GM12878 (cell line): ENCODE data around the gene LRFN2. TPM values are rescaled to one million over a fixed set of nuclear protein-coding genes. Genes with fewer than 3 reads are reported as not detected.

Experiments used
- ATAC-seq: fragments of 200-7000 bp; cut with Tn5 transposase; 3 replicates; pipeline ENCODE4 v1.9.1; 2020; ENCODE audit warnings: mild to moderate bottlenecking, moderate library complexity
- BruUV-seq: library from RNA; stranded (reverse); fragments of 400-500 nt; replicated peaks from 2 replicates; lab custom pipeline; 2021; lab: Mats Ljungman, UMichigan
- CTCF ChIA-PET: fragments of 300-600 bp; sonication (Branson Sonifier 250); formaldehyde crosslinking; extraction: SDS; loops from one replicate; lab custom pipeline; 2021; ENCODE audit warnings: inconsistent platforms; lab: Yijun Ruan, JAX
- POLR2A ChIA-PET: fragments of 350-600 bp; formaldehyde crosslinking; extraction: SDS; loops from one replicate; lab custom pipeline; 2021; ENCODE audit warnings: inconsistent platforms; lab: Charles Lee
- RAD21 ChIA-PET: fragments of 300-600 bp; sonication (Branson Sonifier 250); formaldehyde crosslinking; loops from one replicate; lab custom pipeline; 2023; ENCODE audit warnings: antibody characterized with exemption; ENCODE audit not compliant: unreplicated experiment; lab: Charles Lee
- SMC1A ChIA-PET: fragments of 300-600 bp; sonication (Branson Sonifier 250); formaldehyde crosslinking; loops from one replicate; lab custom pipeline; 2023; ENCODE audit not compliant: unreplicated experiment, uncharacterized antibody; lab: Charles Lee
- DNase-seq: peaks from one replicate; pipeline ENCODE4 v3.0.0-alpha.2; 2011; ENCODE audit warnings: low read depth, low spot score
- FAIRE-seq: peaks from 3 replicates; lab custom pipeline; 2011; peaks lifted over from hg19 to GRCh38; lab: Jason Lieb, UNC
- H2AFZ ChIP-seq: 2 replicates; pipeline ENCODE4 v1.6.0; 2011; ENCODE audit warnings: low read depth, low read length, control low read depth; ENCODE audit not compliant: control insufficient read depth
- H3K27ac ChIP-seq: 2 replicates; pipeline ENCODE4 v1.5.1; 2011; ENCODE audit warnings: control low read depth; ENCODE audit not compliant: control insufficient read depth, insufficient read depth
- H3K27me3 ChIP-seq, 2 experiments: replicated peaks in 1 of 2; 2 replicates each; pipeline versions ENCODE4 v1.6.0 to v1.6.1; 2011; ENCODE audit warnings: low read length in 1 of 2; ENCODE audit not compliant: control insufficient read depth in 2 of 2, insufficient read depth in 2 of 2
- H3K36me3 ChIP-seq, 2 experiments: 2 replicates each; pipeline ENCODE4 v1.5.1; 2011; ENCODE audit warnings: low read length in 1 of 2; ENCODE audit not compliant: control insufficient read depth in 2 of 2, insufficient read depth in 2 of 2
- H3K4me1 ChIP-seq: 2 replicates; pipeline ENCODE4 v1.6.1; 2011; ENCODE audit warnings: mild to moderate bottlenecking, low read length, moderate library complexity, mixed read lengths; ENCODE audit not compliant: control insufficient read depth, insufficient read depth
- H3K4me2 ChIP-seq: 2 replicates; pipeline ENCODE4 v1.6.0; 2011; ENCODE audit warnings: control low read depth; ENCODE audit not compliant: control insufficient read depth, insufficient read depth
- H3K4me3 ChIP-seq: fragments of 200-600 bp; sonication (generic); 2 replicates; pipeline ENCODE4 v1.5.1; 2016
- H3K79me2 ChIP-seq: 2 replicates; pipeline ENCODE4 v1.6.0; 2011; ENCODE audit warnings: low read length; ENCODE audit not compliant: control insufficient read depth, insufficient read depth
- H3K9ac ChIP-seq: 2 replicates; pipeline ENCODE4 v1.8.0; 2011; ENCODE audit warnings: low read length, control low read depth, mixed read lengths; ENCODE audit not compliant: control insufficient read depth, insufficient read depth
- H3K9me3 ChIP-seq: replicated peaks from 3 replicates; pipeline ENCODE4 v1.5.1; 2011; ENCODE audit warnings: mild to moderate bottlenecking, low read length; ENCODE audit not compliant: control insufficient read depth, insufficient read depth
- H4K20me1 ChIP-seq: 2 replicates; pipeline ENCODE4 v1.6.0; 2011; ENCODE audit not compliant: control insufficient read depth, insufficient read depth
- BCLAF1 ChIP-seq: fragments of 450-650 bp; IDR thresholded peaks from 2 replicates; pipeline ENCODE4 v1.6.1; 2017; ENCODE audit warnings: antibody characterized with exemption, mild to moderate bottlenecking, moderate library complexity
- BMI1 ChIP-seq: fragments of 450-650 bp; IDR thresholded peaks from 2 replicates; pipeline ENCODE4 v1.6.1; 2016; ENCODE audit warnings: mild to moderate bottlenecking, moderate library complexity, borderline replicate concordance
- DPF2 ChIP-seq: fragments of 450-650 bp; IDR thresholded peaks from 2 replicates; pipeline ENCODE4 v1.6.1; 2017; ENCODE audit warnings: mild to moderate bottlenecking
- GABPA ChIP-seq: IDR thresholded peaks from 2 replicates; pipeline ENCODE4 v1.6.1; 2014; ENCODE audit warnings: antibody characterized with exemption, low read depth, mild to moderate bottlenecking, inconsistent platforms
- HCFC1 ChIP-seq: fragments of 150-350 bp; IDR thresholded peaks from 2 replicates; pipeline ENCODE4 v1.6.1; 2014; ENCODE audit warnings: low read length
- JUND ChIP-seq: IDR thresholded peaks from 2 replicates; pipeline ENCODE4 v1.6.1; 2012; ENCODE audit warnings: low read depth, mild to moderate bottlenecking, low read length, improper control_type of control experiment, moderate library complexity
- MAX ChIP-seq: IDR thresholded peaks from 2 replicates; pipeline ENCODE4 v1.6.1; 2012; ENCODE audit warnings: low read depth, low read length, improper control_type of control experiment
- MYC ChIP-seq: IDR thresholded peaks from 2 replicates; pipeline ENCODE4 v1.6.1; 2011; ENCODE audit warnings: mild to moderate bottlenecking, low read length, moderate library complexity, inconsistent platforms; ENCODE audit not compliant: insufficient read depth, insufficient replicate concordance, insufficient read length, severe bottlenecking
- NFYB ChIP-seq: IDR thresholded peaks from 2 replicates; pipeline ENCODE4 v1.6.1; 2011; ENCODE audit warnings: low read depth, mild to moderate bottlenecking, low read length, improper control_type of control experiment, moderate library complexity; ENCODE audit not compliant: insufficient read depth
- PKNOX1 ChIP-seq: fragments of 450-650 bp; IDR thresholded peaks from 2 replicates; pipeline ENCODE4 v1.6.1; 2016; ENCODE audit warnings: mild to moderate bottlenecking
- POLR2A ChIP-seq: IDR thresholded peaks from 2 replicates; pipeline ENCODE4 v1.6.1; 2011; ENCODE audit warnings: low read depth, mild to moderate bottlenecking, low read length
- TAF1 ChIP-seq: IDR thresholded peaks from 2 replicates; pipeline ENCODE4 v1.6.1; 2011; ENCODE audit warnings: mild to moderate bottlenecking, low read depth, low read length, borderline replicate concordance
- TCF7 ChIP-seq: IDR thresholded peaks from 2 replicates; pipeline ENCODE4 v1.6.1; 2014; ENCODE audit warnings: antibody characterized with exemption, borderline replicate concordance
- YY1 ChIP-seq: IDR thresholded peaks from 2 replicates; pipeline ENCODE4 v1.6.1; 2011; ENCODE audit warnings: low read depth, mild to moderate bottlenecking, low read length
- WGBS: methylation state at CpG from one replicate; pipeline ENCODE4 v1.1.6; 2016; ENCODE audit warnings: low lambda C conversion rate; ENCODE audit not compliant: insufficient replicate concordance, insufficient coverage; ENCODE audit errors: missing lambda C conversion rate; 5-methylcytosine and 5-hydroxymethylcytosine counted together
- in situ Hi-C: fragments of 300-500 bp; cut with MboI; formaldehyde crosslinking; loops from 9 replicates; pipeline ENCODE4 v1.14.3; 2018; ENCODE audit warnings: mixed read lengths
- intact Hi-C: fragments of 100-400 bp; cut with micrococcal nuclease; formaldehyde crosslinking; loops from one replicate; pipeline ENCODE4 v1.14.2; 2022; ENCODE audit not compliant: unreplicated experiment
- polyA plus RNA-seq, 11 experiments: library from polyadenylated mRNA; depleted of rRNA in 4 of 11; unstranded in 6 of 11; stranded (reverse) in 5 of 11; fragments of >200 nt; fragmentation: Nextera tagmentation in 4 of 11; fragmentation: Illumina TruSeq in 1 of 11; extraction: Ambion mirVana in 4 of 11; extraction: Trizol in 1 of 11; gene quantifications; 1 replicate in 1 of 11; 2 replicates in 10 of 11; pipeline versions ENCODE4 v1.2.1 to v1.2.3, GENCODE V29; 2011 to 2016; ENCODE audit warnings: inconsistent platforms in 2 of 11, missing spikeins in 2 of 11, low read depth in 1 of 11
- total RNA-seq, 4 experiments: library from RNA; depleted of rRNA in 3 of 4; stranded (reverse); fragments of >200 nt in 3 of 4; fragmentation: Illumina TruSeq in 1 of 4; extraction: Trizol in 1 of 4; gene quantifications; 2 replicates each; pipeline versions ENCODE4 v1.2.1 to v1.2.3, GENCODE V29; 2013 to 2021
- TF ChIP-seq, protein P1 (sequence below): IDR thresholded peaks from 2 replicates; pipeline ENCODE4 v1.6.1; 2011; ENCODE audit warnings: low read depth, mild to moderate bottlenecking, low read length, moderate library complexity, borderline replicate concordance; ENCODE audit errors: extremely low read depth
- TF ChIP-seq, protein P2 (sequence below): IDR thresholded peaks from 2 replicates; pipeline ENCODE4 v1.6.1; 2012; ENCODE audit warnings: low read length, inconsistent platforms

The LRFN2 gene
- total and polyA plus RNA-seq, 10 of the 15 experiments (the other 5 are each of a cell fraction or from before 2014, with no cell fraction given): not detected

DNA sequence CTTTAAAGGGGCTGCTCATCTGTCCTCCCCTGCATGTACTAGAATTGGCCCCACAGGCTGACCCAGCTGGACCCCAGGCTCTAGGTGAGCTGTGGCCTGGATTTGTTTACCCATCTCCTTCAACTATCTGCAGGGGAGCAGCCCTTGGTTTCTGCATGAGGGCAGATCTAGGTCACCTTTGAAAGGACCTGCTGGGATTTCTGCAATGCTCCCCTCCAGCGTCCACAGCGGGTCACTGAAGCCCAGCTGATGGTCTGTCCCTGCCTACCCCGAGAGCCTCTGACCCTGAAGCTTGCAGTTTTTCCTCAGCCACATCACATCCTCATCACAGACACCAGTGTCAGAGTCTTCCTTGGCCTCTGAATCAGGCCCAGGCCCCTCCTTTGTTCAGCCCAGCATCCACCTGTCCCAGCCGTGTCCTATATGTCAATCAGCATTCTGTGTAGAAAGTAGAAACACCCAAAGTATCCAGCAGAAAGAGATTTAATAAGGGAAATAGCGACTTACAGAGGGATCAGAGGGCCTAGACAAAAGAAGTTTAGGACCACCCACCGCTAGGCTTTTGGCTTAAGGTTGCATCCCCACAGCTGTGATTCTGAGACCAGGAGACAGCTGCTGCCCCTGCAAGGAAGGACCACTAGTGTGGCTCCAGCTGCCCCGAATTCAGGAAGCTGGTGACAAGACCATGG is 243.1 kb downstream of the LRFN2 start (continued):
- TF ChIP-seq, protein P1, sequence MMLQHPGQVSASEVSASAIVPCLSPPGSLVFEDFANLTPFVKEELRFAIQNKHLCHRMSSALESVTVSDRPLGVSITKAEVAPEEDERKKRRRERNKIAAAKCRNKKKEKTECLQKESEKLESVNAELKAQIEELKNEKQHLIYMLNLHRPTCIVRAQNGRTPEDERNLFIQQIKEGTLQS: no peak
- TF ChIP-seq, all 136 proteins: peak for 0

GRCh38 chr6:40343318-40343876 is 243.8 kb downstream of the LRFN2 start:
- in situ Hi-C loops (no loop called here), intact Hi-C loops (no loop called here)
- H3K27me3 ChIP-seq: peaks cover 0 to under 1% of the 10 kb centered on the region in 2 experiments; a peak in 2 of 4 replicates
- RAD21 ChIA-PET: no interaction called here
- H3K4me3 ChIP-seq: no peak overlapping the region
- no peak for FAIRE-seq
- H3K36me3 ChIP-seq: no peaks in the 10 kb centered on the region
- H3K4me1 ChIP-seq: no peaks in the 10 kb centered on the region
- no peaks in the 10 kb centered on the region for H4K20me1 ChIP-seq
- POLR2A ChIA-PET: no interaction called here
- no peak overlapping the region for H2AFZ ChIP-seq
- H3K27ac ChIP-seq: no peak overlapping the region
- CTCF ChIA-PET: interaction anchor here (1.0 kb wide), 1 partner anchor 15 kb away, joined by 3 read pairs; no protein-coding TSS in a partner anchor
- no peak overlapping the region for H3K4me2 ChIP-seq
- SMC1A ChIA-PET: interaction anchor here (0.7 kb wide), 1 partner anchor 314 kb away, joined by 3 read pairs; no protein-coding TSS in a partner anchor
- no peak for ATAC-seq
- H3K9ac ChIP-seq: no peak overlapping the region
- no peaks in the 10 kb centered on the region for H3K79me2 ChIP-seq
- H3K9me3 ChIP-seq: no peaks in the 10 kb centered on the region
- DNase-seq: no peak
- 15% methylated on average over 2 of the region's 2 CpGs for WGBS
- no TSS peak for BruUV-seq
- TF ChIP-seq YY1 (no peak), BMI1 (no peak), PKNOX1 (no peak), NFYB (no peak), DPF2 (no peak), BCLAF1 (no peak), HCFC1 (no peak), JUND (no peak), TAF1 (no peak), TCF7 (no peak), POLR2A (no peak), MAX (no peak), GABPA (no peak), MYC (no peak)
- TF ChIP-seq, protein P2, sequence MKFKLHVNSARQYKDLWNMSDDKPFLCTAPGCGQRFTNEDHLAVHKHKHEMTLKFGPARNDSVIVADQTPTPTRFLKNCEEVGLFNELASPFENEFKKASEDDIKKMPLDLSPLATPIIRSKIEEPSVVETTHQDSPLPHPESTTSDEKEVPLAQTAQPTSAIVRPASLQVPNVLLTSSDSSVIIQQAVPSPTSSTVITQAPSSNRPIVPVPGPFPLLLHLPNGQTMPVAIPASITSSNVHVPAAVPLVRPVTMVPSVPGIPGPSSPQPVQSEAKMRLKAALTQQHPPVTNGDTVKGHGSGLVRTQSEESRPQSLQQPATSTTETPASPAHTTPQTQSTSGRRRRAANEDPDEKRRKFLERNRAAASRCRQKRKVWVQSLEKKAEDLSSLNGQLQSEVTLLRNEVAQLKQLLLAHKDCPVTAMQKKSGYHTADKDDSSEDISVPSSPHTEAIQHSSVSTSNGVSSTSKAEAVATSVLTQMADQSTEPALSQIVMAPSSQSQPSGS: no peak
